H1 (cell line): ENCODE data around the gene PDLIM4.

Source experiments
- EP300 ChIP-seq, 2 experiments: IDR thresholded peaks; 1 replicate in 1 of 2; 2 replicates in 1 of 2; pipeline ENCODE4 v1.6.1; 2011 to 2012; ENCODE audit warnings: low read depth in 2 of 2, low read length in 2 of 2, mild to moderate bottlenecking in 2 of 2, borderline replicate concordance in 1 of 2, inconsistent platforms in 1 of 2, moderate library complexity in 1 of 2
- FOSL1 ChIP-seq: IDR thresholded peaks from 2 replicates; pipeline ENCODE4 v1.6.1; 2011; ENCODE audit warnings: mild to moderate bottlenecking, low read depth, low read length, moderate library complexity; ENCODE audit not compliant: insufficient read depth
- MAFK ChIP-seq: IDR thresholded peaks from 2 replicates; pipeline ENCODE4 v1.6.1; 2012; ENCODE audit warnings: low read depth, mild to moderate bottlenecking, improper control_type of control experiment, low read length
- POLR2A ChIP-seq, 2 experiments: IDR thresholded peaks; 1 replicate in 1 of 2; 2 replicates in 1 of 2; pipeline ENCODE4 v1.6.1; 2011; ENCODE audit warnings: low read depth in 2 of 2, low read length in 2 of 2, mild to moderate bottlenecking in 2 of 2; ENCODE audit errors: control extremely low read depth in 1 of 2
- POLR2AphosphoS5 ChIP-seq: IDR thresholded peaks from 2 replicates; pipeline ENCODE4 v1.6.1; 2011; ENCODE audit warnings: low read depth, low read length
- RFX5 ChIP-seq: IDR thresholded peaks from 2 replicates; pipeline ENCODE4 v1.6.1; 2011; ENCODE audit warnings: low read depth, low read length, improper control_type of control experiment, borderline replicate concordance
- RXRA ChIP-seq: IDR thresholded peaks from 2 replicates; pipeline ENCODE4 v1.6.1; 2011; ENCODE audit warnings: low read depth, mild to moderate bottlenecking, low read length, moderate library complexity; ENCODE audit not compliant: insufficient read depth
- SP1 ChIP-seq: IDR thresholded peaks from 2 replicates; pipeline ENCODE4 v1.6.1; 2011; ENCODE audit warnings: low read depth, low read length
- SP2 ChIP-seq: IDR thresholded peaks from 2 replicates; pipeline ENCODE4 v1.6.1; 2012; ENCODE audit warnings: mild to moderate bottlenecking, low read length, inconsistent platforms
- SP4 ChIP-seq: IDR thresholded peaks from 2 replicates; pipeline ENCODE4 v1.6.1; 2012; ENCODE audit warnings: low read length, inconsistent platforms
- TF ChIP-seq, protein P1 (sequence below), 3 experiments: IDR thresholded peaks; 1 replicate in 2 of 3; 2 replicates in 1 of 3; pipeline versions ENCODE4 v1.5.1 to v1.6.1; 2011; ENCODE audit warnings: low read length in 3 of 3, mild to moderate bottlenecking in 3 of 3, inconsistent platforms in 2 of 3, low read depth in 1 of 3, moderate library complexity in 1 of 3; ENCODE audit not compliant: insufficient read depth in 1 of 3; ENCODE audit errors: control extremely low read depth in 1 of 3
- TF ChIP-seq, protein P2 (sequence below): IDR thresholded peaks from 2 replicates; pipeline ENCODE4 v1.6.1; 2012; ENCODE audit warnings: inconsistent platforms

DNA sequence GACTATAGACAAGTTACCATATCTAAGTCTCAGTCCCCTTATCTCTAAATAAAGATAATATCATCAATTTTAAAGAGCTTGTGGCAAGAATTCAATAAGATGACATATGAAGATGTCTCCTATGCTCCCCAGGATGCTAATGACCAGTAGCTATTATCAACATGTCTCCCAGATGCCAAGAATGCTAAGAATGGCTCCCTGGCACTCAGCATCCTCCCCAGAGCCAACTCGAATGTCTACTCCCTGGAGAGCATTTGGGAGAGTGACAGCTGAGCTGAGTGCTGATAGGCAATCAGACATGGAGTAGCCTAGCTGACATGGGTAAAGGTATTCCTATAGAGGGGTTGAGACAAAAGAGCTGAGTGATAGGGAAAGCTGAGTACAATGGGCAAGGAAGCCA is 45.7 kb upstream of the PDLIM4 start:
- TF ChIP-seq FOSL1, result no peak
- no peak for TF ChIP-seq RFX5
- TF ChIP-seq, protein P1, sequence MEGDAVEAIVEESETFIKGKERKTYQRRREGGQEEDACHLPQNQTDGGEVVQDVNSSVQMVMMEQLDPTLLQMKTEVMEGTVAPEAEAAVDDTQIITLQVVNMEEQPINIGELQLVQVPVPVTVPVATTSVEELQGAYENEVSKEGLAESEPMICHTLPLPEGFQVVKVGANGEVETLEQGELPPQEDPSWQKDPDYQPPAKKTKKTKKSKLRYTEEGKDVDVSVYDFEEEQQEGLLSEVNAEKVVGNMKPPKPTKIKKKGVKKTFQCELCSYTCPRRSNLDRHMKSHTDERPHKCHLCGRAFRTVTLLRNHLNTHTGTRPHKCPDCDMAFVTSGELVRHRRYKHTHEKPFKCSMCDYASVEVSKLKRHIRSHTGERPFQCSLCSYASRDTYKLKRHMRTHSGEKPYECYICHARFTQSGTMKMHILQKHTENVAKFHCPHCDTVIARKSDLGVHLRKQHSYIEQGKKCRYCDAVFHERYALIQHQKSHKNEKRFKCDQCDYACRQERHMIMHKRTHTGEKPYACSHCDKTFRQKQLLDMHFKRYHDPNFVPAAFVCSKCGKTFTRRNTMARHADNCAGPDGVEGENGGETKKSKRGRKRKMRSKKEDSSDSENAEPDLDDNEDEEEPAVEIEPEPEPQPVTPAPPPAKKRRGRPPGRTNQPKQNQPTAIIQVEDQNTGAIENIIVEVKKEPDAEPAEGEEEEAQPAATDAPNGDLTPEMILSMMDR (IDR thresholded peaks at IDR 0.05; ENCODE audit: control extremely low read depth in 1 of 3, insufficient read depth in 1 of 3, low read depth in 1 of 3, low read length in 3 of 3), result no peak
- TF ChIP-seq EP300 (IDR thresholded peaks at IDR 0.05; ENCODE audit: borderline replicate concordance in 1 of 2, low read depth in 2 of 2, low read length in 2 of 2), result no peak
- no peak for TF ChIP-seq MAFK
- TF ChIP-seq POLR2AphosphoS5, result no peak
- TF ChIP-seq SP4, result no peak
- no peak for TF ChIP-seq SP1
- TF ChIP-seq, protein P2, sequence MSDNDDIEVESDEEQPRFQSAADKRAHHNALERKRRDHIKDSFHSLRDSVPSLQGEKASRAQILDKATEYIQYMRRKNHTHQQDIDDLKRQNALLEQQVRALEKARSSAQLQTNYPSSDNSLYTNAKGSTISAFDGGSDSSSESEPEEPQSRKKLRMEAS, result no peak
- TF ChIP-seq RXRA, result no peak
- TF ChIP-seq POLR2A (IDR thresholded peaks at IDR 0.05; ENCODE audit: control extremely low read depth in 1 of 2, low read depth in 2 of 2, low read length in 2 of 2), result no peak
- TF ChIP-seq SP2, result no peak
